AG09309 (cell line): ENCODE data around the gene AVP.
A peak's percentile ranks its signal among the peaks of the same experiment; 100 is the strongest.
"Not testable (repeated sequence)": the region's sequence is repeated elsewhere in the genome, so short reads cannot be mapped to it uniquely, and the experiment has no call there.

Experiments used
- DNase-seq: peaks from one replicate; pipeline ENCODE4 v3.0.0-alpha.2; 2010; ENCODE audit warnings: low read depth
- H3K4me3 ChIP-seq: 2 replicates; pipeline ENCODE4 v1.5.1; 2011; ENCODE audit warnings: mild to moderate bottlenecking, low read depth, low read length, moderate library complexity; ENCODE audit not compliant: control insufficient read depth
- CTCF ChIP-seq: IDR thresholded peaks from 2 replicates; pipeline ENCODE4 v1.5.1; 2011; ENCODE audit warnings: mild to moderate bottlenecking, low read depth, low read length, inconsistent platforms; ENCODE audit not compliant: insufficient read depth, control insufficient read depth; ENCODE audit errors: missing control alignments

The AVP gene

GRCh38 chr20:3117839-3118379 is 33.4 kb upstream of the AVP start:
- DNase-seq = peak; percentile 54
- TF ChIP-seq CTCF = peak; percentile 74
- not testable (repeated sequence) for H3K4me3 ChIP-seq

- TF ChIP-seq CTCF = no peak
- no peak for DNase-seq
These were observed 31.8 kb upstream of the AVP start for GRCh38 chr20:3116341-3116740.

GRCh38 chr20:3115190-3116107 is 30.9 kb upstream of the AVP start:
- no peak overlapping the region for H3K4me3 ChIP-seq
- peak; percentile 17 for DNase-seq
- TF ChIP-seq CTCF = peak; percentile 78

More at GRCh38 chr20:3116341-3116740, 31.8 kb upstream of the AVP start:
- no peak overlapping the region for H3K4me3 ChIP-seq

GRCh38 chr20:3111995-3112394 is 27.5 kb upstream of the AVP start:
- DNase-seq = no peak
- TF ChIP-seq CTCF = no peak
- H3K4me3 ChIP-seq = no peak overlapping the region

- no peak for TF ChIP-seq CTCF
- no peak overlapping the region for H3K4me3 ChIP-seq
- DNase-seq = no peak
These were observed 27.0 kb upstream of the AVP start for GRCh38 chr20:3111507-3111906.

- no peak for DNase-seq
- TF ChIP-seq CTCF = no peak
- no peak overlapping the region for H3K4me3 ChIP-seq
These were observed 25.1 kb upstream of the AVP start for GRCh38 chr20:3109350-3110302.
